ENCODE data around the gene AOC3. TPM values are rescaled to one million over a fixed set of nuclear protein-coding genes. Genes with fewer than 3 reads are reported as not detected.

Gene AOC3
- total and polyA plus RNA-seq, 2 of the 13 experiments (the other 11 are each of a cell fraction or from before 2014, with no cell fraction given) = 8.7 to 51.7 TPM

DNA sequence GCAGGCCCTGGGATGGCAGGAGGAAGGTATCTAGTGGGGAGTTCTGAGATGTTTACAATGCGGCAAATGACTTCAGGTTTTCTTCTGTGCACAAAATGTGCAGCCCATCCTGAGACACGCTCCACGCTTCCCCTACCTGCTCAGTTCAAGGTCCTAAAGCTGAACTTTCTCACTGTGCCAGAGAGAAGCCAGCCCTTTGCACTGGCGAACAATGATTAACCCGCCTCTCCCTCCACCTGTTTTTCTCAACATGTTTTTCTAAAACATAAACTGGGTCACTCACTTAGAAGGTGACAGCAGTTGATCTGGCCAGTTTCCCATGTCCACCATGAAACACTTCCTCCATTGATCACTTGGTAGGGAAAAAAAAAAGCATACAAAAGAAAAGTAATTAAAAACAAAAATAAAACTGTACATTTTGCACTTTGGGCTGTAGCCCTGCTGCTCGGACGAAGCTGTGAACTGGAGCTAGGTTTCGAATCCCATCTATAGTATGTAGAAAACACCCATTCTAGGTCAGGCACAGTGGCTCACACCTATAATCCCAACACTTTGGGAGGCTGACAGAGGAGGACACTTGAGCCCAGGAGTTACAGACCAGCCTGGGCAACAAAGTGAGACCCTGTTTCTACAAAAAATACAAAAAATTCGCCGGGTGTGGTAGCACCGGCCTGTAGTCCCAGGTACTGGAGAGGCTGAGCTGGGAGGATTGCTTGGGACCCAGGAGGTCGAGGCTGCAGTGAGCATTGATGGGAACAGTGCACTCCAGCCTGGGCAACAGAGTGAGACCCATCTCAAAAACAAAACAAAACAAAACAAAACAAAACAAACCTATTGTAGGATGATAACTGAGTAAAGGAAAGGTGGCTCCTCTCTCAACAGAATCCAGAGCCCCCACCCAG lies 43.5 kb downstream of the AOC3 start (continued):
- TF ChIP-seq, protein P1, sequence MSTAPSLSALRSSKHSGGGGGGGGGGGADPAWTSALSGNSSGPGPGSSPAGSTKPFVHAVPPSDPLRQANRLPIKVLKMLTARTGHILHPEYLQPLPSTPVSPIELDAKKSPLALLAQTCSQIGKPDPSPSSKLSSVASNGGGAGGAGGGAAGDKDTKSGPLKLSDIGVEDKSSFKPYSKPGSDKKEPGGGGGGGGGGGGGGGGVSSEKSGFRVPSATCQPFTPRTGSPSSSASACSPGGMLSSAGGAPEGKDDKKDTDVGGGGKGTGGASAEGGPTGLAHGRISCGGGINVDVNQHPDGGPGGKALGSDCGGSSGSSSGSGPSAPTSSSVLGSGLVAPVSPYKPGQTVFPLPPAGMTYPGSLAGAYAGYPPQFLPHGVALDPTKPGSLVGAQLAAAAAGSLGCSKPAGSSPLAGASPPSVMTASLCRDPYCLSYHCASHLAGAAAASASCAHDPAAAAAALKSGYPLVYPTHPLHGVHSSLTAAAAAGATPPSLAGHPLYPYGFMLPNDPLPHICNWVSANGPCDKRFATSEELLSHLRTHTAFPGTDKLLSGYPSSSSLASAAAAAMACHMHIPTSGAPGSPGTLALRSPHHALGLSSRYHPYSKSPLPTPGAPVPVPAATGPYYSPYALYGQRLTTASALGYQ (CRISPR knock-in tag; IDR thresholded peaks at IDR 0.05) = peak; percentile 34; the same call in 1 of the 2 replicates
- TF ChIP-seq ZNF460 (CRISPR knock-in tag; IDR thresholded peaks at IDR 0.05; ENCODE audit: borderline replicate concordance) = no peak; the same call in 1 of the 2 replicates
- no peak for TF ChIP-seq ZNF251 (CRISPR knock-in tag; IDR thresholded peaks at IDR 0.05)
- TF ChIP-seq ZNF746 (CRISPR knock-in tag; IDR thresholded peaks at IDR 0.05) = peak; percentile 87; the same call in 1 of the 2 replicates
- TF ChIP-seq ZNF431 (CRISPR knock-in tag; IDR thresholded peaks at IDR 0.05; ENCODE audit: borderline replicate concordance, low read depth) = peak; percentile 43; the same call in 1 of the 2 replicates
- TF ChIP-seq FOXK2 (IDR thresholded peaks at IDR 0.05) = peak; percentile 72
- no peak for TF ChIP-seq IKZF4 (CRISPR knock-in tag; IDR thresholded peaks at IDR 0.05; ENCODE audit: borderline replicate concordance, low read depth, not compliant biosample characterization)
- TF ChIP-seq YEATS4 (CRISPR knock-in tag; IDR thresholded peaks at IDR 0.05; ENCODE audit: borderline replicate concordance) = peak; percentile 68
- no peak for TF ChIP-seq MAFK (conservative IDR thresholded peaks at IDR 0.05 in 1 of 2, IDR thresholded peaks at IDR 0.05 in 1 of 2; ENCODE audit: low read length in 2 of 2)
- no peak for TF ChIP-seq ZFP82 (CRISPR knock-in tag; IDR thresholded peaks at IDR 0.05; ENCODE audit: borderline replicate concordance)
- TF ChIP-seq FOSL2 (CRISPR knock-in tag; IDR thresholded peaks at IDR 0.05) = peak; percentile 80
- TF ChIP-seq SOX5 (CRISPR knock-in tag; IDR thresholded peaks at IDR 0.05; ENCODE audit: borderline replicate concordance) = peak; percentile 93
- TF ChIP-seq, protein P2, sequence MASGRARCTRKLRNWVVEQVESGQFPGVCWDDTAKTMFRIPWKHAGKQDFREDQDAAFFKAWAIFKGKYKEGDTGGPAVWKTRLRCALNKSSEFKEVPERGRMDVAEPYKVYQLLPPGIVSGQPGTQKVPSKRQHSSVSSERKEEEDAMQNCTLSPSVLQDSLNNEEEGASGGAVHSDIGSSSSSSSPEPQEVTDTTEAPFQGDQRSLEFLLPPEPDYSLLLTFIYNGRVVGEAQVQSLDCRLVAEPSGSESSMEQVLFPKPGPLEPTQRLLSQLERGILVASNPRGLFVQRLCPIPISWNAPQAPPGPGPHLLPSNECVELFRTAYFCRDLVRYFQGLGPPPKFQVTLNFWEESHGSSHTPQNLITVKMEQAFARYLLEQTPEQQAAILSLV (CRISPR knock-in tag; IDR thresholded peaks at IDR 0.05; ENCODE audit: borderline replicate concordance) = no peak; the same call in 1 of the 2 replicates
- TF ChIP-seq ZFY (CRISPR knock-in tag; IDR thresholded peaks at IDR 0.05) = 0 out of 2 replicates have a peak, but pooled peaks have one; percentile 20
- TF ChIP-seq, protein P3, sequence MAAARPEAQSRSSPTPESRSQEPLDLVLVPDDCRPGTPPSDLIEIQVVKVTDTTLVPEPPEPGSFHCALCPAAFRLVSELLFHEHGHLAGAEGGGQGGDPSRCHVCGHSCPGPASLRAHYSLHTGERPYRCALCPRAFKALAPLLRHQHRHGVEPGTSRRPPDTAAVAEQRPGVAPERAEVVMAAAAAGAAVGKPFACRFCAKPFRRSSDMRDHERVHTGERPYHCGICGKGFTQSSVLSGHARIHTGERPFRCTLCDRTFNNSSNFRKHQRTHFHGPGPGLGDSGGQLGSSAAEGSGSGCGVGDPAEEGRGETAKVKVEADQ (CRISPR knock-in tag; IDR thresholded peaks at IDR 0.05; ENCODE audit: borderline replicate concordance) = no peak
- TF ChIP-seq SMC3 (IDR thresholded peaks at IDR 0.05; ENCODE audit: low read length) = no peak; the same call in 1 of the 2 replicates
- TF ChIP-seq ZNF766 (CRISPR knock-in tag; IDR thresholded peaks at IDR 0.05; ENCODE audit: borderline replicate concordance) = no peak
- TF ChIP-seq U2AF1 (optimal IDR thresholded peaks at IDR 0.05; ENCODE audit: low read depth, low read length) = no peak
- peak; percentile 93 for TF ChIP-seq NCOA2 (CRISPR knock-in tag; IDR thresholded peaks at IDR 0.05)
- TF ChIP-seq ZNF780A (CRISPR knock-in tag; IDR thresholded peaks at IDR 0.05) = no peak
- no peak; the same call in none of the 2 replicates for TF ChIP-seq ZZZ3 (CRISPR knock-in tag; IDR thresholded peaks at IDR 0.05; ENCODE audit: borderline replicate concordance)
- peak; percentile 79; the same call in 1 of the 2 replicates for TF ChIP-seq MTA1 (CRISPR knock-in tag; IDR thresholded peaks at IDR 0.05; ENCODE audit: borderline replicate concordance)
- no peak for TF ChIP-seq CC2D1A (CRISPR knock-in tag; IDR thresholded peaks at IDR 0.05)

All from HepG2 (cell line).